Mesothelial cell of epicardium (in vitro differentiated cells): ENCODE data around the gene RLF. TPM values are rescaled to one million over a fixed set of nuclear protein-coding genes. Genes with fewer than 3 reads are reported as not detected.

Experiments
- DNase-seq, 2 experiments: peaks; one replicate each; pipeline ENCODE4 v3.0.0; 2021; ENCODE audit warnings: low spot score in 2 of 2; ENCODE audit not compliant: unreplicated experiment in 2 of 2
- H3K27ac Mint-ChIP-seq: 2 replicates; pipeline ENCODE4 v1.8.0; 2021; ENCODE audit warnings: mixed read lengths
- H3K27me3 Mint-ChIP-seq: 2 replicates; pipeline ENCODE4 v1.8.0; 2021; ENCODE audit warnings: low read depth, mixed read lengths
- H3K36me3 Mint-ChIP-seq: 2 replicates; pipeline ENCODE4 v1.8.0; 2021; ENCODE audit warnings: mixed read lengths
- H3K4me1 Mint-ChIP-seq: 2 replicates; pipeline ENCODE4 v1.8.0; 2021; ENCODE audit warnings: mixed read lengths
- H3K4me3 Mint-ChIP-seq: 2 replicates; pipeline ENCODE4 v1.8.0; 2021; ENCODE audit warnings: mild to moderate bottlenecking, moderate library complexity, mixed read lengths
- H3K9me3 Mint-ChIP-seq: 2 replicates; pipeline ENCODE4 v1.8.0; 2021; ENCODE audit warnings: mixed read lengths
- total RNA-seq: library from RNA; stranded (reverse); gene quantifications from 3 replicates; pipeline ENCODE4 v1.2.1, GENCODE V29; 2021
- TF ChIP-seq, protein P1 (sequence below): fragments of 200-600 bp; sonication (generic); IDR thresholded peaks from one replicate; pipeline ENCODE4 v1.5.0; 2021; ENCODE audit warnings: antibody characterized with exemption; ENCODE audit not compliant: unreplicated experiment

Gene RLF
- total RNA-seq, 1 donor from 2014 or later, result 33.2 TPM

DNA sequence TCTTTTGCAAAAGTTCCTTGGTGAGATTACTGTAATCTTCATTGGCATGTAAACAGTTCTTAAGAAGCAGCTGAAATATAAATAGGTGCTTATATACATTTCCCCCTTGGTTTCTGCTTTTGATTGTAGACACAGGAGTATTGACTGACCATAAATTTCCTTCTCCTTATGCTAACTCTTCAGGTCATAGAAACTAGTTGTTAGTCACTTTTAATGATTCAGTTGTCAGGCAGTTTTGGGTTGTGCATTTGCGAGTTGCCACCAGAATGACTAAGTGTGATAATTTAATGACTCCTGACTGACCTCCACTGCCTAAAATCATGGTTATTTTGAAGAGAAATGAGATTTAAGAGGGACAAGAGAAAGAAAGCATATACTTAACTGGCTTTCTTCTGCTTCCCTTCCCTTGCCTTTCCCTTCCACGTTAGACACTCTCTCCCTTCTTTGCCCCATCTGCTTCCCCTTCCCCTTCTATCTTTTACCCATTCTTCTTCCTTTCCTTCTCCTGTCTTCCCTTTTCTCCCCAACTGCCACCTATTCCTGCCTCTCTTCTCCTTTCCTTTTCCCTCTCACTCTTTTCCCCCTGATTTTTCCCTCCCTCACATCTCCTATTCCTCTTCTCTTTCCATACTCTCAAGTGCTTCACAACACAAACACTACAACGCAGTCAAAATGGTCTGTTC is 109.1 kb downstream of the RLF start:
- Mint-ChIP-seq H3K27ac (no peak overlapping the region), H3K27me3 (no peaks in the 10 kb centered on the region), H3K36me3 (peaks cover 40% of the 10 kb centered on the region), H3K9me3 (no peaks in the 10 kb centered on the region), H3K4me1 (peaks cover 5% of the 10 kb centered on the region), H3K4me3 (no peak overlapping the region)
- TF ChIP-seq, protein P1, sequence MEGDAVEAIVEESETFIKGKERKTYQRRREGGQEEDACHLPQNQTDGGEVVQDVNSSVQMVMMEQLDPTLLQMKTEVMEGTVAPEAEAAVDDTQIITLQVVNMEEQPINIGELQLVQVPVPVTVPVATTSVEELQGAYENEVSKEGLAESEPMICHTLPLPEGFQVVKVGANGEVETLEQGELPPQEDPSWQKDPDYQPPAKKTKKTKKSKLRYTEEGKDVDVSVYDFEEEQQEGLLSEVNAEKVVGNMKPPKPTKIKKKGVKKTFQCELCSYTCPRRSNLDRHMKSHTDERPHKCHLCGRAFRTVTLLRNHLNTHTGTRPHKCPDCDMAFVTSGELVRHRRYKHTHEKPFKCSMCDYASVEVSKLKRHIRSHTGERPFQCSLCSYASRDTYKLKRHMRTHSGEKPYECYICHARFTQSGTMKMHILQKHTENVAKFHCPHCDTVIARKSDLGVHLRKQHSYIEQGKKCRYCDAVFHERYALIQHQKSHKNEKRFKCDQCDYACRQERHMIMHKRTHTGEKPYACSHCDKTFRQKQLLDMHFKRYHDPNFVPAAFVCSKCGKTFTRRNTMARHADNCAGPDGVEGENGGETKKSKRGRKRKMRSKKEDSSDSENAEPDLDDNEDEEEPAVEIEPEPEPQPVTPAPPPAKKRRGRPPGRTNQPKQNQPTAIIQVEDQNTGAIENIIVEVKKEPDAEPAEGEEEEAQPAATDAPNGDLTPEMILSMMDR, result no peak
- DNase-seq, result no peak

DNA sequence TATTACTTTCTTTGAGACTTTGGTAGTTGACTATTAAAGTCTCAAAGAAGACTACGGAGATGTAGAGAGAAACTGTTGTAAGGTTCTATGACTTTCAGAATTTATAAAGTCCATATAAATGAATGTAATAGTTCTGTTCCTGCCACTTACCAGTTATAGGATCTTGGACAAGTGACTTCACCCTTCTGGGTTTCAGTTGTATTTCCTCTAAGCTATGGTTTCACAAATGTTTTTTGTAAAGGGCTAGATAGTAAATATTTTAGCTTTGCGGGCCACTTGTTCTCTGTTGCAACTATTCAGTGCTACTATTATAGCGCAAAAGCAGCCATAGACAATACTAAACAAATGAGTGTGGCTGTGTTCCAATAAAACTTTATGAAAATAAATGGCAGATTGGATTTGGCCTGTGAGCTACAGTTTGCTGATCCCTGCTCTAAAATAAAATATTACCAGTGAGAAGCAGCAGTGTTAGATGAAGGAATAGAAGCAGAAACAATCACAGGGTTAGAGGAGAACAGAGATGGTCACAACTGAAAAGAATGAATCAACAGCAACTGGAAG is 111.5 kb downstream of the RLF start:
- Mint-ChIP-seq H3K36me3 (peaks cover 41% of the 10 kb centered on the region), H3K27me3 (no peaks in the 10 kb centered on the region), H3K4me1 (no peaks in the 10 kb centered on the region), H3K9me3 (no peaks in the 10 kb centered on the region), H3K27ac (no peak overlapping the region), H3K4me3 (no peak overlapping the region)
- TF ChIP-seq, protein P1, result no peak
- no peak for DNase-seq

DNA sequence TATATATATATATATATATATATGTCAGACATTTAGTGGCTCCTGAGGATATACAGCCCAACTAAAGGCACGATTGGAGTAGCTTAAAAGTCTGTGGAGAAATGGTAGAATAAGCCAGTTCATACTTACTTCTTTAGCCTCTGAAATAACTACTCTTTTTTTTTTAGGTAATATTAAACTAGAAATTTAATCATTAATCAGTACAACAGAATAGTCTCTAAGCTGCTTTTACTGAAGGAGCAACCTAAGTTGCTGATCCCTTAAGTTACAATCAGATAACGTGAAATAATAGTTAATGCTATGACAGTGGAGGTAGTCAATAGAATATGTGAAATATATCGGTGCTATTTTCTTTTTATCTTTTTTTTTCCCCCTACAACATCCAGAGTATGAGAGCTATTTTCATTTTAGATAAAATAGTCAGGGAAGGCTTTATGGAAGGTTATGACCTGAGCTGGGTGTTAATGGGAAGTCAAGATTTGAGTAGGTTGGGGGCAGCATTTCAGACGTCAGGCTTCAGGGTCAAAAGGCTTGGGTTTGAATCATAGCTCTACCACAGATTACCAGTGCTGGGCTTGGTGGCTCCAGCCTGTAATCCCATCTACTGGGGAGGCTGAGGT is 112.5 kb downstream of the RLF start:
- Mint-ChIP-seq H3K27ac (no peak overlapping the region), H3K4me3 (no peak overlapping the region), H3K9me3 (no peaks in the 10 kb centered on the region), H3K4me1 (no peaks in the 10 kb centered on the region), H3K27me3 (no peaks in the 10 kb centered on the region), H3K36me3 (peaks cover 35% of the 10 kb centered on the region)
- TF ChIP-seq, protein P1, result no peak
- no peak for DNase-seq

DNA sequence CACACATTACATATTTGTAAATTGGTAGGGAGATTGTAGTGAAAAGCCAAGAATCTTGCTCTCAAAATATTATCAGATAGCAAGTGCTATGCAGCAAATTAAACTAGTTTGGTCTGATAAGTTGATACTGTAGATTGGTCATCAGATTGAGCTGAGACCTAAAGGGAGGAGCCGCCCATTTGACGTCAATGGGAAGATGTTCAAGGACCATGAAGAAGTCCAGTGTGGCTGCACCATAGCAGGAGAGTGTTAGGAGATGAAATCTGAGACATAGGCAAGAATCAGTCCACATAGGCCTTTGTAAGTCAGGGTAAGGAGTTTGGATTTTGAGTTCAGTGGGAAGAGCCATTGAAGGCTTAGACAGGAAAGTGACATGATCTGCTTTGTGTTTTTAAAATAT is 113.1 kb downstream of the RLF start:
- TF ChIP-seq, protein P1, result no peak
- Mint-ChIP-seq H3K4me3 (no peak overlapping the region), H3K4me1 (no peaks in the 10 kb centered on the region), H3K27me3 (no peaks in the 10 kb centered on the region), H3K9me3 (no peaks in the 10 kb centered on the region), H3K36me3 (peaks cover 36% of the 10 kb centered on the region), H3K27ac (no peak overlapping the region)
- no peak for DNase-seq

DNA sequence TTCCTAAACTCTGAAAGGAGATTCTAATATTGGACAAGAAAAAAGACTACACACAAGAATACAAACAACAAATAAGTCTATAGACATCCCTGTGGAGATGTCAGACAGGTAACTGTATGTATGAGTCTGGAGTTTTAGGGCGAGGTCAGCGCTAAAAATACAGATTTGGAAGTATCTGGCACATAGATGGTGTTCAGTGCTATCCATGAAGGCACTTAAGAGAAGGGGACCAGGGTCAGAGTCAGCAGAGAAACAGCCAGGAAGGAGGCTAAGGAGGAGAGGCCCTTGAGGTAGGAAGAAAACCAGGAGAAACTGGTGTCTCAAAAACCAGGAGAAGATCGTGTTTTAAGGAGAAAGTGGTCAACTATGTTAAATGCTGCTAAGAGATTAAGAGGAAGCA is 114.9 kb downstream of the RLF start:
- Mint-ChIP-seq H3K27me3 (no peaks in the 10 kb centered on the region), H3K4me3 (no peak overlapping the region), H3K4me1 (no peaks in the 10 kb centered on the region), H3K36me3 (peaks cover 26% of the 10 kb centered on the region), H3K9me3 (no peaks in the 10 kb centered on the region), H3K27ac (no peak overlapping the region)
- DNase-seq, result no peak
- TF ChIP-seq, protein P1, result no peak
